AG09309 (cell line): ENCODE measurements around the gene TIGD4.

Source experiments
- DNase-seq: peaks from one replicate; pipeline ENCODE4 v3.0.0-alpha.2; 2010; ENCODE audit warnings: low read depth
- H3K4me3 ChIP-seq: 2 replicates; pipeline ENCODE4 v1.5.1; 2011; ENCODE audit warnings: mild to moderate bottlenecking, low read depth, low read length, moderate library complexity; ENCODE audit not compliant: control insufficient read depth
- CTCF ChIP-seq: IDR thresholded peaks from 2 replicates; pipeline ENCODE4 v1.5.1; 2011; ENCODE audit warnings: mild to moderate bottlenecking, low read depth, low read length, inconsistent platforms; ENCODE audit not compliant: insufficient read depth, control insufficient read depth; ENCODE audit errors: missing control alignments

TIGD4 gene

GRCh38 chr4:152785639-152786615, 6.4 kb upstream of the TIGD4 start:
- H3K4me3 ChIP-seq, result no peak overlapping the region
- no peak for TF ChIP-seq CTCF
- no peak for DNase-seq

DNA sequence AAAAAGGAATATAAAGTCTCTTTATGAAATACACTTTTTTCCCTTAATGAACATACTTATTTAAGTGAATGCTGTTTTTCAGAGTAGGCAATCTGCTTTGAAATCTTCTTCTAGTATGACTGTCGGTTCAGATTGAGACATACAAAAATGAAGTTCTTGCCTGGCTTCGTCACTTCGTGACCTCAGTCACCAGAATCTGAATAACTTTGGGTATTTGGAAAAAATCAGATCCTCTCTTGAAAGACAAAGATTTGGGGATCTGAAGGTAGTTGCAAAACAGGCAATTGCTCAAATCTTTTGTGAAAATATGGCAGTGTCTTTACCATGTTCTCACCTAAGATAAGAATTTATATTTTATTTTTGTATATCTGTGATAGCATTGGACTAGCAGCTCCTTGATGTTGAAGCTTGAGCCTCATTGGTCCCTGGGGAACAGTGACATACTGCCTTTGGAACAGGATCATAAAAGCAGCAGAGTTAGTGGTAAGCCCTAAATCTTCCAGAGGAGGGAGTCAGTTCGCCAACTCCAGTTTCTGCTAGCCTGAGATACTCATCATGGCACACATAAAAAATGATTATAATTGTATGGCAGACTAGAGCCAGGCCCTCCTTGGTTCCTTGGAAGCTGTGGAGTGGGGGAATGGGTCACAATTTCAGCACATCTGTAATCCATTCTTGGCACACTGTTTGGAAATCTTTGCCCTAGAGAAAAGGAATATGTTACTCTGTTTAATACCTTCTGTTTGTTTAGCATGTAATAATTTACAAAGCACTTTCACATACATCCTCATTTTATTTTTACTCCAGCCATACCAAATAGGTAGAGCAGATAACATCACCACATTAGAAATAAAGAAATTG, 5.2 kb upstream of the TIGD4 start:
- H3K4me3 ChIP-seq, result no peak overlapping the region
- DNase-seq, result peak; percentile 67
- peak; percentile 27 for TF ChIP-seq CTCF

DNA sequence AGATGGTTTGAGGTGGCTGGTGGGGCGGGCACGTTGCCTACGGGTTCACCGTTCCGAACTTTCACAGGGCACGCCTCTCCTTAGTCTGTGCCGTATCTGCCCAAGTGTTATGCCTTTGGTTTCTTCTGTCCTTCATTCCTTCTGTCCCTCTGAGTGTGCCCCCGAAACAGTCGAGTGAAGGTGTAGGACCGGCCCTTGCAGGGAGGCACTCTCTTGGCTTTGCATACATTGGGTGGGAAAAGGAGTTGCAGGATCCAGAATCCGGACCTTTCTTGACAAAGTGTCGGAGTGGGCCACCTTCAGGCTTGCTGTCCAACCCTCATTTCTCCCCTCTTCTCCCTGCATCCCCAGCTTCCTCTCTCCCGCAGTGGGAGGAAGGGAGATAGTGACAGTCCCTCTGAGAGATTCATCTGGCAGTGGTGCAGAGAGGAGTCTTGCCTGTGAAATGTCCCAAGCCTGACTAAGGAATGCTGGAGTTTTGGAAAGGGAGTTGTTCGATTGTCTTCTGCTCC, 793 bp upstream of the TIGD4 start:
- no peak for DNase-seq
- TF ChIP-seq CTCF, result no peak
- H3K4me3 ChIP-seq, result peak overlapping the region; percentile 74

- TF ChIP-seq CTCF, result no peak
- DNase-seq, result no peak
- H3K4me3 ChIP-seq, result peak overlapping the region; percentile 74
Observed at GRCh38 chr4:152778656-152779512, 646 bp downstream of the TIGD4 start.

DNA sequence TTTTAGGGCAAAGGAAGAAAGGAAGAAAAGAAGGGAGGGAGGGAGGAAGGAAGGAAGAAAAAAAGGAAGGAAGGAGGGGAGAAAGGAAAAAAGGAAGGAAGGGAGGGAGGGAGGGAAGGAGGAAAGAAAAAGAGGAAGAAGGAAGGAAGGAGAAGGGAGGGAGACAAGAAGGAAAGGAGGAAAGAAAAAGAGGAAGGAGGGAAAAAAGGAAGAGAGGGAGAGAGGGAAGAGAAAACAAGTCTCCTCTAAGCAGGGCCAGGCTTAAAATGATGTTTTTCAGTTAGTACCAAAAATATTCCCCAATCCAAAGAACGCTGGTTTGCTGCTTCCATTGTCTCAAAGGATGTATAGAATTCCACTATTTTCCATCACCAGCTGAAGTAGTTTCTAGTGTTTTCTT, 2.0 kb downstream of the TIGD4 start:
- no peak overlapping the region for H3K4me3 ChIP-seq
- TF ChIP-seq CTCF, result no peak
- DNase-seq, result no peak

DNA sequence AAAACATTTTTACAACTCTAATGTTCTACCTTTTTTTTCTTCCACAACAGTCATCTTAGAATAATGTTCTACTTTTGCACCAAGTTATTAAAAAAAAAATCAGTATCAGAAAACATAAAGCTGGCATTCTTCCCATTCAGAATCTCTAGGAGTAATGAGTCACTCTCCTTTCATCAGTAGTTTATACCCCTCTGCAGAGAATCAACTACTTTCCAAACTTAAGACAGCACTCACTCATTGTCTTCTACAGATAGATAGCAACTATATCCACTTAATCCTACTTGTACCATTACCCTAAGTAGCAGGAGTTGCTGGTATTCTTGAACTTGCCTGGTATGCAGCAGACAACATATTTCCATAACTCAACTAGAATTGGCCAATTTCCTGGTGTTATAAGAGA, 3.2 kb downstream of the TIGD4 start:
- no peak for TF ChIP-seq CTCF
- no peak for DNase-seq
- H3K4me3 ChIP-seq, result no peak overlapping the region
